Neural cell (in vitro differentiated cells): ENCODE measurements around the gene ABHD17A.

Experiments
- CTCF ChIP-seq: fragments of 450-650 bp; IDR thresholded peaks from 2 replicates; pipeline ENCODE4 v1.5.1; 2014; ENCODE audit warnings: antibody characterized with exemption, mild to moderate bottlenecking, moderate library complexity; ENCODE audit not compliant: poor library complexity, severe bottlenecking
- EZH2 ChIP-seq: fragments of 200-600, 300-800 bp; shearing (Covaris generic), sonication (generic); IDR thresholded peaks from 2 replicates; pipeline ENCODE4 v1.6.1; 2014; ENCODE audit warnings: antibody characterized with exemption, low read length, borderline replicate concordance, mild to moderate bottlenecking; ENCODE audit not compliant: insufficient read depth, poor library complexity, severe bottlenecking
- RAD21 ChIP-seq: fragments of 450-650 bp; conservative IDR thresholded peaks from 2 replicates; pipeline ENCODE4 v1.6.1; 2014; ENCODE audit warnings: antibody characterized with exemption, mild to moderate bottlenecking, moderate library complexity

DNA sequence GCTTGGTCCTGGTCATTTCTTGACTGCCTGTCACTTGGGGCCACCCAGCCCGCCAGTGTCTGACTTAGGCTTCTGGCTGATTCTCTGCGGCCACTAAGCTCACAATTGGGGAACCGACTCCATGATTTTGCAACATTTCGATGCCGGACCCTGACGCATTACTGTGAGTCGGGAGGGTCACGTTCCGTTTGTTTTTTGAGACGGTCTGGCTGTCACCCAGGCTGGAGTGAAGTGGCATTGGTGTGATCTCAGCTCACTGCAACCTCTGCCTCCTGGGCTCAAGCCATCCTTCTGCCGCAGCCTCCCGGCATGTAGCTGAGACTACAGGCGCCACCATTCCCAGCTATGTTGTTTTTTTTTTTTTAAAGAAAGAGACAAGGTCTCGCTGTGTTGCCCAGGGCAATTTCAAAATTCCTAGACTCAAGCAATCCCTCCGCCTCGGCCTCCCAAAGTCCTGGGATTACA lies 16.7 kb upstream of the ABHD17A start:
- no peak for TF ChIP-seq CTCF
- TF ChIP-seq EZH2, result no peak
- TF ChIP-seq RAD21, result no peak
